Tongue (tissue), 2 donors: ENCODE results near the gene CDK5RAP2. TPM values are rescaled to one million over a fixed set of nuclear protein-coding genes. Genes with fewer than 3 reads are reported as not detected.
"Not testable (repeated sequence)": the region's sequence is repeated elsewhere in the genome, so short reads cannot be mapped to it uniquely, and the experiment has no call there.

Experiments used
- DNase-seq: peaks from one replicate; pipeline ENCODE4 v3.0.0-alpha.2; 2015
- total RNA-seq: library from RNA; depleted of rRNA; stranded (reverse); fragments of >200 nt; gene quantifications from one replicate; pipeline ENCODE4 v1.2.3, GENCODE V29; 2014

The CDK5RAP2 gene
- 71.7 TPM for total RNA-seq

DNA sequence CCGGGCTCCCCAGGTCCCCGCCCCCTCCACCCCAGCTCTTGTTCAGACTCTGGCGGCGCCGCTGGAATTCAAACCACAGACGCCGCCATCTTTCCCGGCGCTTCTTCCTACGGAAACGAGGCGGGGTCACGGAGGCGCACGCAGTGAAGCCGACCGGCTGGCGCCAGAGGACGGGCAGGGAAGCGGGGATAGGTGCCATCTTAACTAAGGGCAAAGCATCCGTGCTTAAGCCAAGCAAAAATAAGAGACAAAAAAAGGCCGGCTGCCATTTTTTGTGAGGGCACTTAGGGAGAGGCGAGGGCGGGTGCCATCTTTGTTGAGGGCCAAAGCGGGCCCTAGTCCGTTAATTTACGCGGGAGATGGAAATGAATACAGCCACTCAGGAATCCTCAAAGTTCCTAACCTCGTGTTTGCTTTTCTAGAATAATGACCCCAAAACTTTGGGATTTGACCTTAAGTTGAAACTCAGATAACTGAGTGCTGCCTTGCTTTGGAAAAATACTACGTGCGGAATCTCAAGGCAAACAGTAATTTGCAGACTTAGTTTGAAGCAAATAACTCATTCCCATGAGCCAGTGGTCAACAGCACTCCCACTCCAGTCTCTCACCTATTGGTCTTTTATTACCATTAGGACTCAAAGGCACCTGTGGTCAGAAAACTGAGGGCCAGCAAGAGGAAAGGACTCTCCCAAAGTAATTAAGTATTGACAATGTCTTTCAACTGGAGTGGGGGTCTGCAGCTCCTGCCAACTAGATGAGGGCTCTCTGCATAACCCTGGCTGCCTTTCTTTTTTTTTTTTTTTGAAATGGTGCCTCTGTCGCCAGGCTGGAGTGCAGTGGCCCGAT lies at the start of gene CDK5RAP2:
TSS of gene CDK5RAP2 (minus strand) at position 117 of the 846 bp plus-strand sequence. CDS start 189 bp downstream, outside the sequence.
- DNase-seq = peak; percentile 99

DNA sequence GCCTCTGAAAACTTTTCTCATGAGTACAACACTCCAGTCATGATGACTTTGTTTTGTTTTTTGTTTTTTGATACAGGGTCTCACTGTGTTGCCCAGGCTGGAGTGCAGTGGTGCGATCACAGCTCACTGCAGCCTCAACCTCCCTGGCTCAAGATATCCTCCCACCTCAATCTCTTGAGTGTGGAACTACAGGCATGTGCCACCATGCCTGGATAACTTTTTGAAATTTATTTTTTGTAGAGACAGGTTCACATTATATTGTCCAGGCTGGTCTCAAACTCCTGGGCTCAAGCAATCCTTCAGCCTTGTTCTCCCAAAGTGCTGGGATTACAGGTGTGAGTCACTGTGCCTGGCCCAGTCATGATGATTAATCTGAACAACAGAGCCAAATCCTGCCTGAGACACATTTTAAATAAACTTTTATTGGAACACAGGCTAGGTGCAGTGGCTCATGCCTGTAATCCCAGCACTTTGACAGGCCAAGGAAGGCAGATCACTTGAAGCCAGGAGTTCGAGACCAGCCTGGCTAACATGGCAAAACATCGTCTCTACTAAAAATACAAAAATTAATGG lies 49.0 kb upstream of the CDK5RAP2 start:
- not testable (repeated sequence) for DNase-seq

DNA sequence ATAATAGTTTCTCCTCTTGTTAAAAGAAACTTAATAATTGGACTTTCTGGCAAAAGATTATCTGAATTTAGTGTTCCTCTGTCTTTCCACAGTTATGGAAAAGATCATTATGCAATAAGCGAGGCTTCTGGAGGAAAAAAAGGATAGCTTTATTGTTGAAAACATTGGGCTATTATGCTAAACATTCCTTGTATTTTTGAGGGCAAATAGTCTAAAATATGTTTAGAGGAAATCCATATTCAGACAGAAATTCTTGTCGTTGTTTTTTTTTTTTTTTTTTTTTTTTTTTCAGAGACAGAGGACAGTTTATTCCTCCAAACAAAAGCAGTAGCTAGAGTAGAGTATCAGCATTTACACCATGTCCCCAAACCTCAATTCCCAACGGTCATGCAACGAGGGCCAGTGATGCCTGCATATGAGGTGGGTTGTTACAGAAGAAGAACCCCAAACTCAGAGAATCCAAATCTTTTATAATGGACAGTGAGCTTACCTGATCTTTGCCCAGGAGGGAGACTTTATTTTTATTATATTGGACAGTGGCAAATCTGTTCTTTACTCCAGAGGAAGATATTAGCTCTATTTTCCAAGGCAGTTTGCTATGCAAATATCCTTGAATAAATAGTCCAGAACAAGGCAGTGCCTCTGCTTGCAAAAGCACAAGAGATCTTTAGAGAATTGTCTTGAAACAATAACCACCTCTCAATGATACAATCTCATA lies 48.4 kb upstream of the CDK5RAP2 start:
- DNase-seq = peak; percentile 2

- no peak for DNase-seq
Observed at GRCh38 chr9:120627073-120627472, 47.1 kb upstream of the CDK5RAP2 start.

DNA sequence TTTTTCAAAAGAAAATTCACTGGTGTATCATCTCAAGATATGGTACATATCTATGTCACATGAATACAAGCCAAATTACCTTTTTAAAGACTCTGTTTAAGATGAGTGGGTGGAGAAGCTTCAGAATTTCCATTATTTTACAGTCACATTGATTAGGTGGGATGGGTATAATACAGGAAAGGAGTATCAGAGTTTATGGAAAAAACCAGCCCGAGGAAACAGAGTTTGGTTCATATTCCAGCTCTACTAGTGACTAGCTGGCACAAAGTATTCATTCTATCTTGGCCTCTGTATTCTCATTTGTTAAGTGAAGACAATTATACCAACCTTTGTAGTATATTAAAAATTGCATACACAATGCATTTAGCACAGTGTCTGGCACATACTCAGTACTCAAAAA lies 46.5 kb upstream of the CDK5RAP2 start:
- DNase-seq = no peak

GRCh38 chr9:120625222-120625621 lies 45.3 kb upstream of the CDK5RAP2 start:
- DNase-seq = peak; percentile 5

- no peak for DNase-seq
Observed at GRCh38 chr9:120622790-120623189, 42.8 kb upstream of the CDK5RAP2 start.

- DNase-seq = no peak
Observed at GRCh38 chr9:120621941-120622340, 42.0 kb upstream of the CDK5RAP2 start.

DNA sequence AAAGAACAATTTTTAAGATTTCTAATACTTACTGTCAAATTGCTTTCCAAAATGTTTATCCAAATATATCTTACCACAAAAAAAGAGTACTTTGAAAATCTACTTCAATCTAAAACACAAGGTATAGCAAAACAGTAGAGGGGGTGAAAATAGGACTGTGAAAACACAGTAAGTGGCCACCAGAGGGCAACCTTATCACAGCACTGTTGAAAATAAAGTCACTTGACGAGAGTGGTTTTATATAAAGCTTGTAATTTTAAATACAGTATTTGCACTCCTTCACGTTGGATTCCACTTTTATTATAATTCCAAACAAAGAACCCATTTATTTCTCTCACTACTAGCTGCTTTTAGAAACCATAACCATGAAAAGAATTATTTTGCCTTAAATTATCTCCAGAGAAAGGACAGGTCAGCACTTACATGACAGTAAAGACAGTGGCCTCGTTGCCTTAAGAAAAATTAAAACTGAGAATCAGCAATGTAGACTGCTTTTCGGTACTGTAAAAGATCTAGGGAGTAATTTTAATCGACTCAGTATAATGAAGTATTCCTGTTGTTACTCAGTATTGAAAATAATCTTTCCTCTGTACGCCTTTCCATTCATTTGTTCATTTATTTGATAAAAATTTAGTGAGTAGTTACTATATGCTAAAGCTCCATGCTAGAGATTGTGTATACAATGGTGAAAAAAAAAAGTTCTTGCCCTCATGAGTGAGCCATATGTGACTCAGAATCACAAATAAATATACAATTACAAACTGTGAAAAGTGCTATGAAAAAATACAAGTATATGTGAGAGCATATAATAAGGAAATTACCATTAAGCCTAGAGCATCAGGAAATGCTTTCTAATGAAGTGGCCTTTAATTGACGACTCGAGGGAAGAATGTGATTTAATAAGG lies 40.0 kb upstream of the CDK5RAP2 start:
- DNase-seq = peak; percentile 84

GRCh38 chr9:120616966-120617935 lies 37.3 kb upstream of the CDK5RAP2 start:
- DNase-seq = no peak

DNA sequence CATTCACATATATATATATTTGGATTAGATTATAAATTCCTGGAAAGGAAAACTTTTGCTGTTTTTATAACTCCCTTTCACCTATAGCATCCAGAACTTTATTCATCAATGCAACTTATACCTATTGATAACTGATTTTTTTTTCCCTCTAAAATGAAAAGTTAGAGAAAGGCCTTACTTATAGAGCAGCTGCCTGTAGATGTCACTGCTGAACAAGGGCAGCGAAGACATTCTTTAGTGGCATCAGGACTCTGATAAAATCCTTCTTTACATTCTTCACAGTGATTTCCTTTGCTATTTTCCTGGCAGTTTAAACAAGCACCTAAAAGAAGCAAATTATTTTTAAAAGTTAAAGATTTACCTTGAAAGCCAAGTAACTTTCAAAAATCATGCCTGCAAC lies 32.3 kb upstream of the CDK5RAP2 start:
- DNase-seq = no peak

DNA sequence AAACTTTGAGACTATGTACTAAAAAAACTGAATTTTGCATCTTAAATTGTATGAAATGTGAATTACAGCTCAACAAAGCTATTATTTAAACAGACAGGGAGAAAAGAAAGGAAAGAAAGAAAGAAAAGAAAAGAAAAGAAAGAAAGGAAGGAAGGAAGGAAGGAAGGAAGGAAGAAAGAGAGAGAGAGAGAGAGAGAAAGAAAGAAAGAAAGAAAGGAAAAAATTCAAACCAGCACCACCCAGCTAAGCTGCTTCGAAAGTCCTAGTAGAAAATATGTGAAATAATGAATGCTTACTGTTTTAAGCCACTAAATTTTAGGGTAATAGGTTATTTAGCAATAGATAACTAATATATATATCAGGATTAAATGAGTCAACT lies 31.7 kb upstream of the CDK5RAP2 start:
- DNase-seq = no peak

GRCh38 chr9:120610975-120611689 lies 31.2 kb upstream of the CDK5RAP2 start:
- DNase-seq = no peak

GRCh38 chr9:120609636-120610035 lies 29.7 kb upstream of the CDK5RAP2 start:
- DNase-seq = no peak

- DNase-seq = no peak
Observed at GRCh38 chr9:120608421-120608820, 28.5 kb upstream of the CDK5RAP2 start.

GRCh38 chr9:120603591-120603990 lies 23.6 kb upstream of the CDK5RAP2 start:
- no peak for DNase-seq

DNA sequence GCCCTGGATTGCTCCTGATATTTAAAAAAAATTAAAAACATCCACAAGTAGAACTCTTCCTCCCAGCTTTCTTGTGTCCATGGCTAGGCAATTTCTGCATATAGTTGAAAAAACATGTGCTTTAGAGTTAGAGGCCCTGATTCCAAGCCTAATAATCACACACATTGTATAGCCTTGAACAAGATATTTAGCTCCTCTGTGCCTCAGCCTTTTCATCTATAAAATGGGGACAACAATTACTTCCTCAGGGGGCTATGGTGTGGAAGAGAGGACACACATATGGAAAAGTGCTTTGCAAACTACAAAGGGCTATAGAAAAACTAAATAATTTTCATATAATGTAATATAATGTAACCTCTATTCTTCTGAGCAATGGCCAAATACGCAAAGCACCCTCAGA lies 23.0 kb upstream of the CDK5RAP2 start:
- no peak for DNase-seq

DNA sequence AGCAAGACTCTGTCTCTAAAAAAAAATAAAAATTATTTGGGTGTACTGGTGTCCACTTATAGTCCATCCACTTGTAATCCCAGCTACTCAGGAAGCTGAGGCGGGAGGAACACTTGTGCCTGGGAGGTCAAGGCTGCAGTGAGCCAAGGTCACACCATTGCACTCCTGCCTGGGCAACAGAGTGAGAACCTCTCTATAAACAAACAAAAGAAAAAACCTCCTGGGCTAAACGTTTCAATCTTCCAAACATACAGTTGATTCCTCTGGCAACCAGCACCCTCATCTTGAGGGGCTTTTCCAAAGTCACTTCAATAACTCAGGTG lies 13.9 kb upstream of the CDK5RAP2 start:
- no peak for DNase-seq

DNA sequence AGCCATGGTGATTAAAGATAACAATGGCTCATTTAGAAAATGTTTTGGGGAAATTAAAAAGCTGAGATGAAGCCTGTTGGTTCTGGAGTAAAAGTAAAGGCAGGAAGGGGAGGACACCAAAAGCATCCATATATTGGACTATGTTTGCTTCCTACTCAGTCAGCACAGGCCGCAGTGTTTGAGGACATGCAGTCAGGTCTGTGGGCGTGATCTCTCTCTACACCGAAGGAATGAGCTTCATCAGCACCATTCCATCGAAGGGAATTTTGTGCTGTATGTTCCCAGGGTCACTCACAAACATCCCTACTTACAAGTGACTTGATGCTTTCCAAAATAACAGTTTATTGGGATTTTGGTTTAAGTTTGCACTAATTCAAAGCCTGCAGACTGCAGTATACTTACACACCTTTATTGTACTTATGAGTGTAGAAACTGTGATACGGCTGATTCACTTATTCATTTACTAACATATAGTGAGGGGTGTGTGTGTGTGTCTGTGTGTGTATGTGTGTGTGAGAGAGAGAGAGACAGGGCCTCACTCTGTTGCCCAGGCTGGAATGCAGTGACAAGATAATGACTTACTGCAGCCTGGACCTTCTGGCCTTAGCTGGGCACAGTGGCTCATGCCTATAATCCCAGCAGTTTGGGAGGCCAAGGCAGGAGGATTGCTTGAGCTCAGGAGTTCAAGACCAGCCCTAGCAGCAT lies 13.4 kb upstream of the CDK5RAP2 start:
- no peak for DNase-seq

- DNase-seq = no peak
Observed at GRCh38 chr9:120592210-120592609, 12.2 kb upstream of the CDK5RAP2 start.
